GM23248 (cell line): ENCODE measurements around the gene COLEC11. TPM values are rescaled to one million over a fixed set of nuclear protein-coding genes. Genes with fewer than 3 reads are reported as not detected.
"Not testable (repeated sequence)": the region's sequence is repeated elsewhere in the genome, so short reads cannot be mapped to it uniquely, and the experiment has no call there.

ENCODE experiments used
- DNase-seq: peaks from one replicate; pipeline ENCODE4 v3.0.0-alpha.2; 2015
- H2AFZ ChIP-seq: fragments of 200-600 bp; sonication (generic); 2 replicates; pipeline ENCODE4 v1.6.1; 2016; ENCODE audit warnings: antibody characterized with exemption
- H3F3A ChIP-seq: fragments of 200-600 bp; sonication (generic); 2 replicates; pipeline ENCODE4 v1.6.1; 2016; ENCODE audit warnings: mild to moderate bottlenecking, antibody characterized with exemption, mixed run types; ENCODE audit not compliant: insufficient read depth
- H3K27ac ChIP-seq: fragments of 200-600 bp; sonication (generic); 2 replicates; pipeline ENCODE4 v1.5.1; 2016; ENCODE audit warnings: mild to moderate bottlenecking
- H3K27me3 ChIP-seq: fragments of 200-600 bp; sonication (generic); replicated peaks from 2 replicates; pipeline ENCODE4 v1.6.1; 2016; ENCODE audit warnings: mild to moderate bottlenecking; ENCODE audit not compliant: insufficient read depth
- H3K36me3 ChIP-seq: fragments of 200-600 bp; sonication (generic); 2 replicates; pipeline ENCODE4 v1.6.1; 2016; ENCODE audit warnings: low read depth, mild to moderate bottlenecking
- H3K4me1 ChIP-seq: fragments of 200-600 bp; sonication (generic); 2 replicates; pipeline ENCODE4 v1.6.1; 2016; ENCODE audit warnings: mild to moderate bottlenecking; ENCODE audit not compliant: insufficient read depth
- H3K4me2 ChIP-seq: fragments of 200-600 bp; sonication (generic); one replicate; pipeline ENCODE4 v1.6.1; 2016; ENCODE audit warnings: mild to moderate bottlenecking; ENCODE audit not compliant: unreplicated experiment
- H3K4me3 ChIP-seq: fragments of 200-600 bp; sonication (generic); 2 replicates; pipeline ENCODE4 v1.5.1; 2016; ENCODE audit warnings: mild to moderate bottlenecking
- H3K79me2 ChIP-seq: fragments of 200-600 bp; sonication (generic); 2 replicates; pipeline ENCODE4 v1.6.1; 2016; ENCODE audit warnings: mild to moderate bottlenecking; ENCODE audit not compliant: insufficient read depth
- H3K9ac ChIP-seq: fragments of 200-600 bp; sonication (generic); 2 replicates; pipeline ENCODE4 v1.6.1; 2016; ENCODE audit warnings: mild to moderate bottlenecking
- H3K9me2 ChIP-seq: fragments of 200-600 bp; sonication (generic); 2 replicates; pipeline ENCODE4 v1.6.1; 2016; ENCODE audit warnings: mixed run types, mild to moderate bottlenecking, moderate library complexity; ENCODE audit not compliant: insufficient read depth
- H3K9me3 ChIP-seq: fragments of 200-600 bp; sonication (generic); one replicate; pipeline ENCODE4 v1.6.1; 2017; ENCODE audit warnings: low read depth
- H4K20me1 ChIP-seq: fragments of 200-600 bp; sonication (generic); 2 replicates; pipeline ENCODE4 v1.6.0; 2016; ENCODE audit not compliant: insufficient read depth
- EZH2 ChIP-seq: fragments of 200-600 bp; sonication (generic); IDR thresholded peaks from 2 replicates; pipeline ENCODE4 v1.6.1; 2018; ENCODE audit warnings: antibody characterized with exemption, mild to moderate bottlenecking; ENCODE audit not compliant: insufficient read depth, poor library complexity, severe bottlenecking
- EZH2phosphoT487 ChIP-seq: fragments of 200-600 bp; sonication (generic); IDR thresholded peaks from 2 replicates; pipeline ENCODE4 v1.6.1; 2018; ENCODE audit warnings: antibody characterized with exemption, moderate library complexity, mild to moderate bottlenecking, low read depth; ENCODE audit not compliant: insufficient read depth
- WGBS, 2 experiments: methylation state at CpG; one replicate each; pipeline ENCODE4 v1.1.6; 2015 to 2017; ENCODE audit warnings: low lambda C conversion rate in 2 of 2, low coverage in 1 of 2; ENCODE audit errors: missing lambda C conversion rate in 2 of 2; 5-methylcytosine and 5-hydroxymethylcytosine counted together
- in situ Hi-C: fragments of 300-500 bp; cut with MboI; formaldehyde crosslinking; loops from 2 replicates; pipeline ENCODE4 v1.15.0; 2020
- polyA plus RNA-seq: library from polyadenylated mRNA; unstranded; fragments of >200 nt; fragmentation: Nextera tagmentation; extraction: Ambion mirVana; gene quantifications from 2 replicates; pipeline ENCODE4 v1.2.1, GENCODE V29; 2016
- total RNA-seq: library from RNA; depleted of rRNA; stranded (reverse); fragments of >200 nt; shearing (Covaris generic); gene quantifications from 2 replicates; pipeline ENCODE4 v1.2.3, GENCODE V29; 2014

Gene COLEC11
- total and polyA plus RNA-seq, 2 experiments from 2014 or later = not detected

DNA sequence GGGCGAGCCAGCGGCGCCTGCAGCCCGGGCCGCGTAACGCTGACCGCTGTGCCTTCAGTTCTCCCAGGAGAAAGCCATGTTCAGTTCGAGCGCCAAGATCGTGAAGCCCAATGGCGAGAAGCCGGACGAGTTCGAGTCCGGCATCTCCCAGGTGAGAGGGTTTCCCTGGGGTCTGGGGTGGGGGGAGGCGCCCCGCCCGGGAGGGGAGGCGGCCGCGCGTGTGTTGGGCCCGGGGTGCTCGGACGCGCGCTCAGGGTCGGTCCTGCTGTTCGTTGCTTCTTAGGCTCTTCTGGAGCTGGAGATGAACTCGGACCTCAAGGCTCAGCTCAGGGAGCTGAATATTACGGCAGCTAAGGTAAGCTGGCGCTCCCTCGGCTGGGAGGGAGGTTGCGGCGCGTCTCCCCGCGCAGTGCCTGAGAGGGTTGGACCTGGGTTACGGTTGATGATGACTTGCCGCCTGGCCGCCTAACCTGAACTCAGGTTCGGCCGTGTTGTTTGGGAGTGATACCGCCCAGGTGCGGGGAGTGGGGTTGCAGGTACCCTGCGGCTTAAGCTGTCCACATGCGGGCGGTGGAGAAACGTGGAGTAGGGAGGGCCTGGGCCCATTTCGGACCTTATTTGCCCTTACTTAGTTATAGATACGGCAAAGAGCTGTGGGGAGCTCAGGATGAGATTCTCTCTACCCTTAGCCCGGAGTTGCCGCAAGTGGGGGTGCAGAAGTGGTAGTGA is 19.2 kb upstream of the COLEC11 start:
- H4K20me1 ChIP-seq = peaks cover 34% of the 10 kb centered on the region
- peaks cover 47% of the 10 kb centered on the region for H3F3A ChIP-seq
- H2AFZ ChIP-seq = peak overlapping the region; percentile 81
- H3K9me2 ChIP-seq = no peaks in the 10 kb centered on the region
- TF ChIP-seq EZH2 = no peak
- TF ChIP-seq EZH2phosphoT487 = no peak
- in situ Hi-C loops = no loop called here
- H3K4me1 ChIP-seq = peaks cover 43% of the 10 kb centered on the region
- no peaks in the 10 kb centered on the region for H3K9me3 ChIP-seq
- peak overlapping the region; percentile 85 for H3K27ac ChIP-seq
- H3K4me3 ChIP-seq = peak overlapping the region; percentile 90
- H3K27me3 ChIP-seq = no peaks in the 10 kb centered on the region
- peak overlapping the region; percentile 88 for H3K4me2 ChIP-seq
- WGBS, 2 experiments = 3% methylated on average over 25 to 34 of the region's 54 CpGs
- DNase-seq = peak; percentile 48
- peak overlapping the region; percentile 99 for H3K9ac ChIP-seq
- peaks cover 56% of the 10 kb centered on the region for H3K79me2 ChIP-seq
- peaks cover 46% of the 10 kb centered on the region for H3K36me3 ChIP-seq

DNA sequence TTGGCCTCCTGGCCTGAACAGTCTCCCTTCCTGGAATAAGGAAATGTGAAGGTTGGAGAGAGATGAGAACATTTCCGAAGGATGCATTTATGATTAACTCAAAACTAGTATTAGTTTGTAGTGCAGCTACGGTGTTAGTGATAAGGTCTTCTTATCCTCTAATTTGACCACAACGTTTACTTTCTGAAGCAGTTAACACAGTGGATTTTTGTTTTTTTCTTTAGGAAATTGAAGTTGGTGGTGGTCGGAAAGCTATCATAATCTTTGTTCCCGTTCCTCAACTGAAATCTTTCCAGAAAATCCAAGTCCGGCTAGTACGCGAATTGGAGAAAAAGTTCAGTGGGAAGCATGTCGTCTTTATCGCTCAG is 18.7 kb upstream of the COLEC11 start:
- peak overlapping the region; percentile 99 for H3K9ac ChIP-seq
- in situ Hi-C loops, H3K9me2 ChIP-seq, H3K9me3 ChIP-seq, DNase-seq, H2AFZ ChIP-seq, H3K27me3 ChIP-seq: not testable (repeated sequence)
- H3K79me2 ChIP-seq = peaks cover 62% of the 10 kb centered on the region
- peaks cover 52% of the 10 kb centered on the region for H3F3A ChIP-seq
- H4K20me1 ChIP-seq = peaks cover 34% of the 10 kb centered on the region
- peak overlapping the region; percentile 85 for H3K27ac ChIP-seq
- peaks cover 43% of the 10 kb centered on the region for H3K4me1 ChIP-seq
- WGBS, 2 experiments = 77 to 79% methylated on average over 10 of the region's 10 CpGs
- peak overlapping the region; percentile 88 for H3K4me2 ChIP-seq
- peaks cover 51% of the 10 kb centered on the region for H3K36me3 ChIP-seq
- H3K4me3 ChIP-seq = peak overlapping the region; percentile 90

DNA sequence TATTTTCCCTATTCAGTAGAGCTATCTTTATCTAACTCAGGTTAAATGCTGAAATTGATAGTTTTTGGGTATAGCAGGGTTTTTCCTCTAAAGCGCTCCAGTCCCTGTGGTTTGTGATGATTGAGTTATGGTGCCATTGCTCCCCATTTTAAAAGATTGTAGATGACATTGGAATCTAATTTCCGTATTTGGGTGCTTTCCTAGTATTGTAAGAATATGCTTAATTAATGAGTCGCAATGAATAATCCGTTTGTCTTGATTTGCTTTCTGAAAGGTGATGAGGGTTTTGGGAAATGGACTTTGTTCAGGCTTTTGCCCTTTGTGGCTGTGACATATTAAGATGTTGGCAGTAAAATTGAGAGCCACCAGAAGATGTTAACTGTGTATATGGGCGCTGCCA is 15.9 kb upstream of the COLEC11 start:
- in situ Hi-C loops = no loop called here
- peaks cover 73% of the 10 kb centered on the region for H3K36me3 ChIP-seq
- H3K4me1 ChIP-seq = peaks cover 43% of the 10 kb centered on the region
- peak overlapping the region; percentile 88 for H3K4me2 ChIP-seq
- no peak for TF ChIP-seq EZH2
- no peak for TF ChIP-seq EZH2phosphoT487
- peak; percentile 47 for DNase-seq
- no peaks in the 10 kb centered on the region for H3K9me2 ChIP-seq
- no peaks in the 10 kb centered on the region for H3K27me3 ChIP-seq
- H3K9me3 ChIP-seq = no peaks in the 10 kb centered on the region
- H2AFZ ChIP-seq = no peak overlapping the region
- peaks cover 71% of the 10 kb centered on the region for H3K79me2 ChIP-seq
- WGBS, 2 experiments = 49% methylated on average over 5 of the region's 5 CpGs
- H4K20me1 ChIP-seq = peaks cover 34% of the 10 kb centered on the region
- peak overlapping the region; percentile 34 for H3K27ac ChIP-seq
- H3F3A ChIP-seq = peaks cover 78% of the 10 kb centered on the region
- H3K9ac ChIP-seq = peak overlapping the region; percentile 99
- H3K4me3 ChIP-seq = peak overlapping the region; percentile 90

DNA sequence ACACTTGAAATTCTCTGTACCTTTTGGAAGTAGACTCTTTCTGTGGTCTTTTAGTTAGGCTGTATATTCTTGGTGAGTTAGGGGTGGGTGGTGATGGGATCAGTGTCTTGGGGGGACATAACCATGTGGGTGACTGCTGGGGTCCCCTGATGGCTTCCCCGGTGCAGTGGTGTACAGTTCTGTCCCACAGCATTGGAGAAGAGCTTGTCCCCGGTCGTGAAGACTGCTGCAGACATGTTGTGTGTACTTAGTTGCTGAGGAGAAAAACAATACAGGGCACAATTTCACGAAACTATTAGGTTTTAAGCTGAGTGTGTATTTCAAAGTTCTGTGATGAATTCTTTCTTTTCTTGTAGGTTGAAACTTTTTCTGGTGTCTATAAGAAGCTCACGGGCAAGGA is 14.5 kb upstream of the COLEC11 start:
- no peaks in the 10 kb centered on the region for H3K9me3 ChIP-seq
- H3K27me3 ChIP-seq = no peaks in the 10 kb centered on the region
- no peaks in the 10 kb centered on the region for H3K9me2 ChIP-seq
- no peak overlapping the region for H3K4me2 ChIP-seq
- H3K79me2 ChIP-seq = peaks cover 67% of the 10 kb centered on the region
- in situ Hi-C loops = no loop called here
- peaks cover 34% of the 10 kb centered on the region for H4K20me1 ChIP-seq
- H3K4me3 ChIP-seq = no peak overlapping the region
- WGBS, 2 experiments = 93 to 96% methylated on average over 5 of the region's 5 CpGs
- H3F3A ChIP-seq = peaks cover 84% of the 10 kb centered on the region
- peaks cover 74% of the 10 kb centered on the region for H3K36me3 ChIP-seq
- H2AFZ ChIP-seq = no peak overlapping the region
- H3K4me1 ChIP-seq = peaks cover 39% of the 10 kb centered on the region
- H3K27ac ChIP-seq = no peak overlapping the region
- TF ChIP-seq EZH2 (no peak), EZH2phosphoT487 (no peak)
- no peak overlapping the region for H3K9ac ChIP-seq
- no peak for DNase-seq
